K562 (cell line): ENCODE measurements around the gene RASD2. TPM values are rescaled to one million over a fixed set of nuclear protein-coding genes. Genes with fewer than 3 reads are reported as not detected.

ENCODE experiments used
- ATAC-seq: fragments of 200-7000 bp; cut with Tn5 transposase; 3 replicates; pipeline ENCODE4 v1.9.1; 2020; ENCODE audit warnings: moderate library complexity
- BruUV-seq: library from RNA; stranded (reverse); fragments of 400-500 nt; replicated peaks from 2 replicates; lab custom pipeline; 2021; lab: Mats Ljungman, UMichigan
- CTCF ChIA-PET: fragments of 300-600 bp; formaldehyde crosslinking; extraction: SDS; loops from one replicate; lab custom pipeline; 2021; ENCODE audit warnings: low intra/inter-chr PET ratio; lab: Yijun Ruan, JAX
- POLR2A ChIA-PET: fragments of 300-600, 350-650 bp; sonication (Branson Sonifier 250); formaldehyde crosslinking; extraction: SDS; loops from one replicate; lab custom pipeline; 2021; ENCODE audit warnings: antibody characterized with exemption, inconsistent platforms; lab: Yijun Ruan, JAX
- DNase-seq, 4 experiments: peaks; one replicate each; pipeline versions ENCODE4 v3.0.0 to v3.0.0-alpha.2; 2011 to 2018; ENCODE audit warnings: low spot score in 3 of 4, mixed read lengths in 3 of 4; ENCODE audit errors: extremely low read depth in 1 of 4
- FAIRE-seq: peaks from 2 replicates; lab custom pipeline; 2011; peaks lifted over from hg19 to GRCh38; lab: Jason Lieb, UNC
- H2AFZ ChIP-seq: 2 replicates; pipeline ENCODE4 v1.6.0; 2011; ENCODE audit warnings: low read depth, low read length, control low read depth, inconsistent platforms
- H3K27ac ChIP-seq: fragments of 200-600 bp; 3 replicates; pipeline ENCODE4 v1.8.0; 2011; ENCODE audit warnings: low read depth, mild to moderate bottlenecking, control low read depth, inconsistent platforms, low read length, moderate library complexity, mixed read lengths; ENCODE audit errors: extremely low read depth
- H3K27me3 ChIP-seq, 2 experiments: fragments of 300-600 bp in 1 of 2; 2 replicates in 1 of 2; 3 replicates in 1 of 2; pipeline versions ENCODE4 v1.6.0 to v1.8.0; 2011; ENCODE audit warnings: inconsistent platforms in 2 of 2, low read length in 2 of 2, mild to moderate bottlenecking in 1 of 2, mixed read lengths in 1 of 2, moderate library complexity in 1 of 2; ENCODE audit not compliant: control insufficient read depth in 2 of 2, insufficient read depth in 2 of 2
- H3K36me3 ChIP-seq: fragments of 300-600 bp; 3 replicates; pipeline ENCODE4 v1.8.0; 2011; ENCODE audit warnings: mild to moderate bottlenecking, low read length, inconsistent platforms; ENCODE audit not compliant: control insufficient read depth, insufficient read depth
- H3K4me1 ChIP-seq, 2 experiments: fragments of 200-600 bp in 1 of 2; replicated peaks in 1 of 2; 2 replicates in 1 of 2; 3 replicates in 1 of 2; pipeline versions ENCODE4 v1.5.1 to v1.8.0; 2011; ENCODE audit warnings: inconsistent platforms in 2 of 2, low read length in 2 of 2, mild to moderate bottlenecking in 1 of 2, mixed read lengths in 1 of 2, moderate library complexity in 1 of 2; ENCODE audit not compliant: control insufficient read depth in 2 of 2, insufficient read depth in 2 of 2
- H3K4me2 ChIP-seq: 2 replicates; pipeline ENCODE4 v1.6.1; 2011; ENCODE audit warnings: low read length, control low read depth, inconsistent platforms, mixed read lengths; ENCODE audit not compliant: insufficient read depth
- H3K4me3 ChIP-seq: fragments of 200-600 bp; sonication (generic), shearing (Covaris generic); 2 replicates; pipeline ENCODE4 v1.5.1; 2016; ENCODE audit warnings: control low read depth, inconsistent platforms
- H3K79me2 ChIP-seq: fragments of 200-600 bp; 3 replicates; pipeline ENCODE4 v1.8.0; 2011; ENCODE audit warnings: low read length, inconsistent platforms; ENCODE audit not compliant: control insufficient read depth, insufficient read depth
- H3K9ac ChIP-seq, 2 experiments: 2 replicates each; pipeline versions ENCODE4 v1.6.0 to v1.6.1; 2011; ENCODE audit warnings: low read depth in 2 of 2, low read length in 2 of 2, control low read depth in 1 of 2, inconsistent platforms in 1 of 2, mild to moderate bottlenecking in 1 of 2, mixed read lengths in 1 of 2; ENCODE audit not compliant: insufficient read depth in 1 of 2
- H3K9me1 ChIP-seq: one replicate; pipeline ENCODE4 v1.6.0; 2011; ENCODE audit warnings: inconsistent platforms, mild to moderate bottlenecking, low read length, moderate library complexity; ENCODE audit not compliant: control insufficient read depth, insufficient read depth
- H3K9me3 ChIP-seq: replicated peaks from 2 replicates; pipeline ENCODE4 v1.5.1; 2011; ENCODE audit warnings: low read depth, low read length, inconsistent platforms; ENCODE audit not compliant: control insufficient read depth, insufficient read depth
- H4K20me1 ChIP-seq: replicated peaks from 2 replicates; pipeline ENCODE4 v1.6.1; 2011; ENCODE audit warnings: low read length, inconsistent platforms, mixed read lengths; ENCODE audit not compliant: control insufficient read depth, insufficient read depth
- SNRNP70 ChIP-seq: fragments of 200-400 bp; formaldehyde crosslinking; optimal IDR thresholded peaks from 2 replicates; pipeline ENCODE3; 2017; ENCODE audit warnings: low read depth, low read length
- WGBS: fragments of 100-300 bp; shearing (Covaris generic); methylation state at CpG from one replicate; pipeline ENCODE4 v1.1.6; 2016; ENCODE audit warnings: low coverage, mixed read lengths; ENCODE audit not compliant: insufficient coverage; ENCODE audit errors: missing lambda C conversion rate; 5-methylcytosine and 5-hydroxymethylcytosine counted together
- in situ Hi-C: fragments of 300-500 bp; cut with MboI; formaldehyde crosslinking; loops from 4 replicates; pipeline ENCODE4 v1.15.0; 2018; ENCODE audit warnings: inconsistent platforms, mixed read lengths
- intact Hi-C: fragments of 100-400 bp; cut with micrococcal nuclease; formaldehyde crosslinking; loops from 2 replicates; pipeline ENCODE4 v1.14.2; 2022
- polyA plus RNA-seq, 8 experiments: library from polyadenylated mRNA; depleted of rRNA in 4 of 8; stranded (reverse) in 5 of 8; unstranded in 3 of 8; fragments of >200 nt; fragmentation: Nextera tagmentation in 2 of 8; fragmentation: Illumina TruSeq in 1 of 8; extraction: Ambion mirVana in 2 of 8; extraction: Trizol in 1 of 8; gene quantifications; 2 replicates each; pipeline versions ENCODE4 v1.2.1 to v1.2.3, GENCODE V29; 2011 to 2014; ENCODE audit warnings: inconsistent platforms in 1 of 8, missing spikeins in 1 of 8
- total RNA-seq, 7 experiments: library from RNA; depleted of rRNA in 6 of 7; stranded (reverse); fragments of >200 nt in 6 of 7; fragmentation: Illumina TruSeq in 2 of 7; extraction: Trizol in 2 of 7; gene quantifications; 2 replicates each; pipeline versions ENCODE4 v1.2.1 to v1.2.3, GENCODE V29; 2011 to 2021; ENCODE audit warnings: low replicate concordance in 1 of 7
- TF ChIP-seq, protein P1 (sequence below), 2 experiments: fragments of 150-350 bp in 1 of 2; IDR thresholded peaks; 2 replicates each; pipeline ENCODE4 v1.6.1; 2012 to 2016; ENCODE audit warnings: low read depth in 2 of 2, low read length in 2 of 2, mild to moderate bottlenecking in 1 of 2, moderate library complexity in 1 of 2
- TF ChIP-seq, protein P2 (sequence below): conservative IDR thresholded peaks from 2 replicates; pipeline ENCODE4 v1.6.1; 2011; ENCODE audit warnings: low read depth, mild to moderate bottlenecking, low read length; ENCODE audit not compliant: control insufficient read depth

Gene RASD2
- total and polyA plus RNA-seq, 9 of the 15 experiments (the other 6 are each of a cell fraction or from before 2014, with no cell fraction given): 0.05 TPM; not detected in 8

DNA sequence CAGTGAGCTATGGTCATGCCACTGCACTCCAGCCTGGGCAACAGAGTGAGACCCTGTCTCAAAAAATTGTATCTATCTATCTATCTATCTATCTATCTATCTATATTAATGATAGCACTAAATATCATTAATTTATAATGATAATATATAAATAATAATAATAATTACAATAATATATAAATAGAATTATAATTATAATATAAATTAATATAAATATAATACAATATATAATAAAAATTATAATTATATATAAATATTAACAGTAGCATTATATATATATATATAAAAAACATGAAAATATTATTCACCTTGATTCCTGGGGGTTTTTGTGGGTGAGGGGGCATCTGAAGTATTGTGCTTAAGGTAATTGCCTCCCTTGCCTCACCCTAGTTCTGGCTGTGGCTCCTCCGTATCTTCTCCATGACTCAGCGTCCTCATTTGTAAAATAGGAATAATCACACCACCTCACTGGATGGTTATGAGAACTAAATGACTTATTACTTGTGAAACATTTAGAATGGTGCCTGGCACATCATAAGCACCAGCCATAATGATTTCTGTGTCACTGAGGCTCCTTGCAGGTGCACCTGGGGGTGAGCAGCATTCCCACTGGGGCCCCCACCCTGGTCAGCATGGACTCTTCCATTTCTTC is 18.8 kb downstream of the RASD2 start:
- no peak overlapping the region for H3K4me3 ChIP-seq
- H3K36me3 ChIP-seq: no peaks in the 10 kb centered on the region
- FAIRE-seq (no peak), DNase-seq (no peak), ATAC-seq (no peak)
- in situ Hi-C loops: no loop called here
- intact Hi-C loops: no loop called here
- POLR2A ChIA-PET: no interaction called here
- CTCF ChIA-PET: no interaction called here
- no peaks in the 10 kb centered on the region; the same call in 1 of the 2 replicates for H3K9me3 ChIP-seq
- H3K27me3 ChIP-seq: peaks cover 10 to 44% of the 10 kb centered on the region in 2 experiments; a peak in 4 of 5 replicates
- H3K27ac ChIP-seq: no peak overlapping the region
- TF ChIP-seq, protein P1, sequence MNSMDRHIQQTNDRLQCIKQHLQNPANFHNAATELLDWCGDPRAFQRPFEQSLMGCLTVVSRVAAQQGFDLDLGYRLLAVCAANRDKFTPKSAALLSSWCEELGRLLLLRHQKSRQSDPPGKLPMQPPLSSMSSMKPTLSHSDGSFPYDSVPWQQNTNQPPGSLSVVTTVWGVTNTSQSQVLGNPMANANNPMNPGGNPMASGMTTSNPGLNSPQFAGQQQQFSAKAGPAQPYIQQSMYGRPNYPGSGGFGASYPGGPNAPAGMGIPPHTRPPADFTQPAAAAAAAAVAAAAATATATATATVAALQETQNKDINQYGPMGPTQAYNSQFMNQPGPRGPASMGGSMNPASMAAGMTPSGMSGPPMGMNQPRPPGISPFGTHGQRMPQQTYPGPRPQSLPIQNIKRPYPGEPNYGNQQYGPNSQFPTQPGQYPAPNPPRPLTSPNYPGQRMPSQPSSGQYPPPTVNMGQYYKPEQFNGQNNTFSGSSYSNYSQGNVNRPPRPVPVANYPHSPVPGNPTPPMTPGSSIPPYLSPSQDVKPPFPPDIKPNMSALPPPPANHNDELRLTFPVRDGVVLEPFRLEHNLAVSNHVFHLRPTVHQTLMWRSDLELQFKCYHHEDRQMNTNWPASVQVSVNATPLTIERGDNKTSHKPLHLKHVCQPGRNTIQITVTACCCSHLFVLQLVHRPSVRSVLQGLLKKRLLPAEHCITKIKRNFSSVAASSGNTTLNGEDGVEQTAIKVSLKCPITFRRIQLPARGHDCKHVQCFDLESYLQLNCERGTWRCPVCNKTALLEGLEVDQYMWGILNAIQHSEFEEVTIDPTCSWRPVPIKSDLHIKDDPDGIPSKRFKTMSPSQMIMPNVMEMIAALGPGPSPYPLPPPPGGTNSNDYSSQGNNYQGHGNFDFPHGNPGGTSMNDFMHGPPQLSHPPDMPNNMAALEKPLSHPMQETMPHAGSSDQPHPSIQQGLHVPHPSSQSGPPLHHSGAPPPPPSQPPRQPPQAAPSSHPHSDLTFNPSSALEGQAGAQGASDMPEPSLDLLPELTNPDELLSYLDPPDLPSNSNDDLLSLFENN (IDR thresholded peaks at IDR 0.05; ENCODE audit: low read depth in 2 of 2, low read length in 2 of 2): no peak
- TF ChIP-seq, protein P2, sequence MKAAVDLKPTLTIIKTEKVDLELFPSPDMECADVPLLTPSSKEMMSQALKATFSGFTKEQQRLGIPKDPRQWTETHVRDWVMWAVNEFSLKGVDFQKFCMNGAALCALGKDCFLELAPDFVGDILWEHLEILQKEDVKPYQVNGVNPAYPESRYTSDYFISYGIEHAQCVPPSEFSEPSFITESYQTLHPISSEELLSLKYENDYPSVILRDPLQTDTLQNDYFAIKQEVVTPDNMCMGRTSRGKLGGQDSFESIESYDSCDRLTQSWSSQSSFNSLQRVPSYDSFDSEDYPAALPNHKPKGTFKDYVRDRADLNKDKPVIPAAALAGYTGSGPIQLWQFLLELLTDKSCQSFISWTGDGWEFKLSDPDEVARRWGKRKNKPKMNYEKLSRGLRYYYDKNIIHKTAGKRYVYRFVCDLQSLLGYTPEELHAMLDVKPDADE: no peak
- no peak for TF ChIP-seq SNRNP70
- no peaks in the 10 kb centered on the region for H3K9me1 ChIP-seq
- no peak overlapping the region for H3K4me2 ChIP-seq
- no TSS peak for BruUV-seq
- no peaks in the 10 kb centered on the region for H4K20me1 ChIP-seq
- no peaks in the 10 kb centered on the region for H3K79me2 ChIP-seq
- H2AFZ ChIP-seq: no peak overlapping the region
- no peaks in the 10 kb centered on the region; a peak in 2 of 5 replicates for H3K4me1 ChIP-seq
- H3K9ac ChIP-seq: no peak overlapping the region
- WGBS: 7% methylated on average over 2 of the region's 2 CpGs
